HepG2 (cell line): ENCODE measurements around the gene DEFB124. TPM values are rescaled to one million over a fixed set of nuclear protein-coding genes. Genes with fewer than 3 reads are reported as not detected.

Experiments used
- CREBL2 ChIP-seq: sonication (generic); formaldehyde crosslinking; IDR thresholded peaks from 2 replicates; pipeline ENCODE4 v1.8.1; 2023; ENCODE audit warnings: missing genetic modification reagents, mild to moderate bottlenecking, borderline replicate concordance
- GRHL1 ChIP-seq: sonication (generic); formaldehyde crosslinking; conservative IDR thresholded peaks from 2 replicates; pipeline ENCODE4 v1.8.0; 2022; ENCODE audit warnings: missing genetic modification reagents
- HMGXB4 ChIP-seq, 2 experiments: sonication (generic) in 1 of 2; formaldehyde crosslinking in 1 of 2; IDR thresholded peaks; 2 replicates each; pipeline versions ENCODE4 v1.4.0 to v1.6.1; 2018 to 2020; ENCODE audit warnings: missing genetic modification reagents in 2 of 2, borderline replicate concordance in 1 of 2, low read depth in 1 of 2, mild to moderate bottlenecking in 1 of 2, missing biosample characterization in 1 of 2
- KLF11 ChIP-seq: IDR thresholded peaks from 2 replicates; pipeline ENCODE4 v1.6.1; 2016; ENCODE audit warnings: missing compliant biosample characterization
- MAFG ChIP-seq: sonication (generic); formaldehyde crosslinking; IDR thresholded peaks from 2 replicates; pipeline ENCODE4 v1.5.1; 2020; ENCODE audit warnings: mild to moderate bottlenecking, missing genetic modification reagents
- MAX ChIP-seq: IDR thresholded peaks from 2 replicates; pipeline ENCODE4 v1.6.1; 2012; ENCODE audit warnings: inconsistent platforms
- POLR2A ChIP-seq, 2 experiments: IDR thresholded peaks; 2 replicates each; pipeline ENCODE4 v1.6.1; 2011; ENCODE audit warnings: low read depth in 2 of 2, low read length in 2 of 2, mild to moderate bottlenecking in 1 of 2, moderate library complexity in 1 of 2; ENCODE audit not compliant: insufficient read depth in 1 of 2
- POLR2AphosphoS2 ChIP-seq: IDR thresholded peaks from 2 replicates; pipeline ENCODE4 v1.6.1; 2011; ENCODE audit warnings: low read depth, low read length, improper control_type of control experiment
- ZBTB33 ChIP-seq: sonication (generic); formaldehyde crosslinking; IDR thresholded peaks from 2 replicates; pipeline ENCODE4 v1.4.0; 2020; ENCODE audit warnings: missing genetic modification reagents
- ZNF124 ChIP-seq: sonication (generic); formaldehyde crosslinking; IDR thresholded peaks from 2 replicates; pipeline ENCODE4 v1.4.0; 2020; ENCODE audit warnings: missing genetic modification reagents
- ZNF20 ChIP-seq: sonication (generic); formaldehyde crosslinking; IDR thresholded peaks from 2 replicates; pipeline ENCODE4 v1.4.0; 2020; ENCODE audit warnings: mild to moderate bottlenecking, moderate library complexity, missing genetic modification reagents
- ZNF264 ChIP-seq: sonication (generic); formaldehyde crosslinking; IDR thresholded peaks from 2 replicates; pipeline ENCODE4 v1.4.0; 2020; ENCODE audit warnings: missing genetic modification reagents
- ZNF276 ChIP-seq: sonication (generic); formaldehyde crosslinking; IDR thresholded peaks from 2 replicates; pipeline ENCODE4 v1.4.0; 2020; ENCODE audit warnings: mild to moderate bottlenecking, low read depth, missing genetic modification reagents
- ZNF333 ChIP-seq: sonication (generic); formaldehyde crosslinking; IDR thresholded peaks from 2 replicates; pipeline ENCODE4 v1.4.0; 2020; ENCODE audit warnings: mild to moderate bottlenecking, missing genetic modification reagents, borderline replicate concordance
- ZNF609 ChIP-seq: sonication (generic); formaldehyde crosslinking; IDR thresholded peaks from 2 replicates; pipeline ENCODE4 v1.4.0; 2020; ENCODE audit warnings: mild to moderate bottlenecking, missing genetic modification reagents, borderline replicate concordance
- ZNF816 ChIP-seq: sonication (generic); formaldehyde crosslinking; IDR thresholded peaks from 2 replicates; pipeline ENCODE4 v1.8.0; 2022; ENCODE audit warnings: missing genetic modification reagents, mild to moderate bottlenecking, borderline replicate concordance
- polyA plus RNA-seq, 8 experiments: library from polyadenylated mRNA; depleted of rRNA in 3 of 8; stranded (reverse) in 7 of 8; unstranded in 1 of 8; fragments of >200 nt; fragmentation: Illumina TruSeq in 4 of 8; extraction: Trizol in 4 of 8; gene quantifications; 2 replicates each; pipeline versions ENCODE4 v1.2.1 to v1.2.3, GENCODE V29; 2011 to 2016; ENCODE audit warnings: low read depth in 4 of 8, missing spikeins in 1 of 8, mixed read lengths in 1 of 8; ENCODE audit not compliant: insufficient read depth in 1 of 8
- total RNA-seq, 5 experiments: library from RNA; depleted of rRNA; stranded (reverse); fragments of >200 nt; fragmentation: Illumina TruSeq; extraction: Trizol; gene quantifications; 2 replicates each; pipeline ENCODE4 v1.2.3, GENCODE V29; 2016; ENCODE audit warnings: low read depth in 1 of 5

DEFB124 gene
- total and polyA plus RNA-seq, 2 of the 13 experiments (the other 11 are each of a cell fraction or from before 2014, with no cell fraction given), result not detected

GRCh38 chr20:31517373-31517772 is 42.4 kb upstream of the DEFB124 start (continued):
- TF ChIP-seq HMGXB4 (CRISPR knock-in tag; IDR thresholded peaks at IDR 0.05; ENCODE audit: borderline replicate concordance in 1 of 2, low read depth in 1 of 2), result 0 out of 4 replicates have a peak, but pooled peaks of 1 of the 2 experiments have one; percentile 50
- no peak for TF ChIP-seq CREBL2
- 0 out of 2 replicates have a peak, but pooled peaks have one; percentile 6 for TF ChIP-seq KLF11 (CRISPR knock-in tag)
- no peak for TF ChIP-seq ZNF20 (CRISPR knock-in tag)
- TF ChIP-seq ZNF816 (CRISPR knock-in tag), result no peak
- peak in 1 of 2 experiments; percentile 33; a peak in 1 of 4 replicates for TF ChIP-seq POLR2A (IDR thresholded peaks at IDR 0.05; ENCODE audit: insufficient read depth in 1 of 2, low read depth in 2 of 2, low read length in 2 of 2)
- TF ChIP-seq ZNF333 (CRISPR knock-in tag), result no peak
- TF ChIP-seq ZBTB33 (CRISPR knock-in tag), result no peak
- peak; percentile 31; the same call in 1 of the 2 replicates for TF ChIP-seq MAX
- TF ChIP-seq ZNF276 (CRISPR knock-in tag), result no peak
- no peak for TF ChIP-seq ZNF609 (CRISPR knock-in tag)
- no peak for TF ChIP-seq MAFG (CRISPR knock-in tag)
- no peak for TF ChIP-seq ZNF264 (CRISPR knock-in tag)
- TF ChIP-seq ZNF124, result no peak
- no peak; the same call in 1 of the 2 replicates for TF ChIP-seq POLR2AphosphoS2
- no peak for TF ChIP-seq GRHL1 (CRISPR knock-in tag)
